IPS DF 4.7 (cell line): ENCODE data around the gene CLEC1B.
"Not testable (repeated sequence)": the region's sequence is repeated elsewhere in the genome, so short reads cannot be mapped to it uniquely, and the experiment has no call there.

Source experiments
- DNase-seq: peaks from one replicate; pipeline ENCODE4 v3.0.0-alpha.2; 2013; ENCODE audit warnings: low spot score; ENCODE audit errors: extremely low read depth

Gene CLEC1B

DNA sequence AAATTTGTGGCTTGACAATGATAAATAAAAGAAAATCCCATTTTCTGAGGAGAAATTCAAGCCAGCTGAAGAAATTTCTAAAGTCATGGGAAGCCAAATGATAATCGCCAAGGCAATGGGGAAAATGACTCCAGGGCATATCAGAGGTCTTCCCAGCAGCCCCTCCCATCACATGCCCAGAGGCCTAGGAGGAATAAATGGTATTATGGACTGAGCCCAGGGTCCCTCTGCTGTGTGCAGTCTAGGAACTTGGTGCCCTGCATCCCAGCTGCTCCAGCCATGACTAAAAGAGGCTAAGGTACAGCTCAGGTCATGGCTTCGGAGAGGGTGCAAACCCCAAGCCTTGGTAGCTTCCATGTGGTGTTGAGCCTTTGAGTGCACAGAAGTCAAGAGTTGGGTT, 23.3 kb downstream of the CLEC1B start:
- DNase-seq, result no peak

DNA sequence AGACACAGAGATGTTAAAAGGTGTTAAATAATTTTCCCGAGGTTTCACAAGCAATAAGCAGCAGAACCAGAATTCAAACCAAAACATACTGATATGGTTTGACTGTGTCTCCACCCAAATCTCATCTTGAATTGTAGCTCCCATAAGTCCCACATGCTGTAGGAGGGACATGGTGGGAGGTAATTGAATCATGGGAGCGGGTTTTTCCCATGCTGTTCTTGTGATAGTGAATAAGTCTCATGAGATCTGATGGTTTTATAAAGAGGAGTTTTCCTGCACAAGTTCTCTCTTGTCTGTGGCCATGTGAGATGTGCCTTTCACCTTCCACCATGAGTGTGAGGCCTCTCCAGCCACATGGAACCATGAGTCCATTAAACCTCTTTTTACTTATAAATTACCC, 24.2 kb downstream of the CLEC1B start:
- not testable (repeated sequence) for DNase-seq

DNA sequence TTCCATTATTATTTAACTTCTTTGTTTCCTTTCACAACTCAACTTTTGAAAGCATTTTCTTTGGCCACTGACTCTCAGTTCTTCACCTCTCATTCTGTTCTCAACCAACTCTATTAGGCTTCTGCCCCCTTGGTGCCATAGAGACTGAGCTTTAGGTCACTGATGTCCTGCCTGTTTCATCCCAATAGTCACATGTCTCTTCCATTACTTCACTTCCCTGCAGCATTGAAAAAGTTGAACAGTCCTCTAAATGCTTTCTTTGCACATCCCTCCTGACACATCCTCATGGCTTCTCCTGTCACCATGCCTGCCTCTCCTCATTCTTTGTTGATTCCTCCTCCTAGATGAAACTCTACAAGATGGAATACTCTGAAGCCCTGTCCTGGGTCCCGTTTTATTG, 25.0 kb downstream of the CLEC1B start:
- DNase-seq, result no peak

DNA sequence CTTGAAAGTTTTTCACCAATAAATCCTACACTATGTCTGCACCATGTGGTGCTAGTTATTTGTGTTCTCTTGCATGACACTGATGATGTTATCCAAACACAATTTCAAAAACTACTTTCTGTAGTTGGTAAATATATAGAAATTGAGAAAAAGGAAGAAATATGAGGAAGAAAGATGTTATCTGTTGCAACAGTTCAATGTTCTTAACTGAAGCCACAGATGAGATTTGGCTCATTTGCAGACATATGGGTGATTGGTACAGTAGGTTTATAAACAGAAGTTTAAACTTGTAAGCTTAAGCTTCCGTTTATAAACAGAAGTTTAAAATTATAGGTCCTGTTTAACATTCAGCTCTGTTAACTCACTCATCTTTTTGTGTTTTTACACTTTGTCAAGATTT, 27.7 kb downstream of the CLEC1B start, which contains the start of gene CLEC12A:
TSS of gene CLEC12A (plus strand) at position 229 of the 400 bp plus-strand sequence. CDS start 188 bp downstream, outside the sequence.
- DNase-seq, result no peak

DNA sequence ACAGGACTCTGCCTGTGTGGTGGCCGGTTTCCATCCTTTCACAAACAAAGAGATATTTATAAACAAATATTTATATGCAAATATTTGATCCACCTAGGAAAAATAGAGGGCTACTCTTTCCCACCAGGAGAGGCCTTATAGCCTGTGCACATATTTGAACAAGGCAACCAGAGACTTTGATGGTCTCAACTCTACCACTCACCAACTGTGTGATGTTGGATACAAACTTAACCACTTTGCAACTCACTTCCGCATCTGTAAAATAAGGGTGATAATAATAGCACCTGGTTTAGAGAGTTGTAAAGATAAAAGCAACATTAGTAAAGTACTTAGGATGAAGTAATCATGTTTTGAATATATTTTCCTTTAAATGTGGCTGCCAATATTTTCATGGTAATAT, 29.2 kb downstream of the CLEC1B start:
- DNase-seq, result no peak

DNA sequence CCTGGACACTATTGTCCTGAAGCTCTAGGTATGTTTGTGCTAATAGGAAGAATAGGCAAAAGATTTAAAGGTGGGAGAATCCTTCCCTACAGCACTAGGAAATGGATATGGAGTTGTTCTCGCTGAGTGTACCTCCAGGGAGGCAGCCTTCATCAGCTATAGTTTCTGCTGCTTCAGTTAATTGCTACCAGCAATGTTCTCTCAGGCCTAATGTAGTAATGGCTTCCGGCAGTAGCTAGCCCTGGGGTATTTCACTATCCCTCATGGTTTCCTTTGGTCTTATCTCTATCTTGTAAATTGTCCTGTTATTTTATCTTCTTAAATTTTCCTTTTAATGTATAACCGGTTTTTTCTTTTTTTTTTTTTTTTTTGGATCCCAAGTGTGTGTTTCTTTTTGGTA, 37.0 kb downstream of the CLEC1B start:
- DNase-seq, result no peak

DNA sequence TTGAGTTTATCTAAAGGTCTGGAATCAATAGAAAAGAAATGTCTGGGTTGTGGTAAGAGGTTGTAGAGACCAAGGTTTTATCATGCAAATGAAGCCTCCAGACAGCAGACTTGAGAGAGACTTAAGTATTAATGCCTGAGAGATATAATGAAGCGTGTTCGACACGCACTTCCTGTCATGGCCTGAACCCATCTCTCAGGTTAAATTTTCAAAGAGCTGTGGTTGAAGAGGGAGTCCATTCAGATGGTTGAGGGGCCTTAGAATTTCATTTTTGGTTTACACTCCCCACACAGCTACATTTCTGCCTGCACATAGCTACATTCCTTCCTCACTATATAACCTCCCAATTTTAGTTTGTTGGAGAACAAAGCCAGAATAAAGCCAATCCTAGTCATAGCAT, 37.8 kb downstream of the CLEC1B start:
- no peak for DNase-seq

DNA sequence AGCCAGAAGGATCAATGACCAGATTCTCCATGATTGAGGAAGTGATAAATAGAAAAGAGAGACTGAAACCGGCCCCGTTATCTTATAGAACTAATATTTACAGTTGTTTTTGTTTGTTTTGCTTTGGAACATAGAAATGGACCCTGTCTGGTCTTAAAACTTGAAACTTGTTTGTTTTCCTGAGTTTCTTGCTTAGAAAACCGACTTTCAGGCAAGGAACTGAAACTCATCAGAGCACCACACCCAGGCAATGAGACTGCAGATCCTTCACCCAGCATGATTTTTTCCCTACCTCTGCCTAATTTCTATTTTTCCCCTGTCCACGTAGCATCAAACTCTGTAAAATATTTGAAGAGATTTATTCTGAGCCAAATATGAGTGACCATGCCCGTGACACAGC, 38.3 kb downstream of the CLEC1B start:
- DNase-seq, result no peak

DNA sequence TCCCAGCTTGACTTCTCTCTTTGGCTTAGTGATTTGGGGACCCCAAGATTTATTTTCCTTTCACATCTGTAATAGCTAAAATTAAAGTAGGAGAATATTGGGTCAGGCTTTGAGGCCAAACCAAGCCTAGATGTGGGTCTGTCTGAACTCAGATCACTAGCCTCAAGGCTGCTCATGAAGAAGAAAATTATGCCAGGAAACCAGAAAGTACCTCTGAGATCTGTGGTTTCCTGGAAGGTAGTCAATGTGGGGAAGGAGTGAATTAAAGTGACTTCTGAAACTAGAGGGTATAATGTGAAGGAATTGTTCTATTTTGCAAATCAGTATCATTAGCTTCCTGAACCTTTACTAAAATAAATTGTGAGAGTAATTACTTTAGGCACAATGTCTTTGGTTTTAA, 41.1 kb downstream of the CLEC1B start:
- no peak for DNase-seq

DNA sequence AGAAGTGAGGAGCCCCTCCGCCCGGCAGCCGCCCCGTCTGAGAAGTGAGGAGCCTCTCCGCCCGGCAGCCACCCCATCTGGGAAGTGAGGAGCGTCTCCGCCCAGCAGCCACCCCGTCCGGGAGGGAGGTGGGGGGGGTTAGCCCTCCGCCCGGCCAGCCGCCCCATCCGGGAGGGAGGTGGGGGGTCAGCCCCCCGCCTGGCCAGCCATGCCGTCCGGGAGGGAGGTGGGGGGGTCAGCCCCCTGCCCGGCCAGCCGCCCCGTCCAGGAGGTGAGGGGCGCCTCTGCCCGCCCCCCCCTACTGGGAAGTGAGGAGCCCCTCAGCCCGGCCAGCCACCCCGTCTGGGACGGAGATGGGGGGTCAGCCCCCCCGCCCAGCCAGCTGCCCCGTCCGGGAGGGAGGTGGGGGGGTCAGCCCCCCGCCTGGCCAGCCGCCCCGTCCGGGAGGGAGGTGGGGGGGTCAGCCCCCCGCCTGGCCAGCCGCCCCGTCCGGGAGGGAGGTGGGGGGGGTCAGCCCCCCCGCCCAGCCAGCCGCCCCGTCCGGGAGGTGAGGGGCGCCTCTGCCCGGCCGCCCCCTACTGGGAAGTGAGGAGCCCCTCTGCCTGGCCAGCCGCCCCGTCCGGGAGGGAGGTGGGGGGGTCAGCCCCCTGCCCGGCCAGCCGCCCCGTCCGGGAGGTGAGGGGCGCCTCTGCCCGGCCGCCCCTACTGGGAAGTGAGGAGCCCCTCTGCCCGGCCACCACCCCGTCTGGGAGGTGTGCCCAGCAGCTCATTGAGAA, 45.8 kb downstream of the CLEC1B start:
- not testable (repeated sequence) for DNase-seq

DNA sequence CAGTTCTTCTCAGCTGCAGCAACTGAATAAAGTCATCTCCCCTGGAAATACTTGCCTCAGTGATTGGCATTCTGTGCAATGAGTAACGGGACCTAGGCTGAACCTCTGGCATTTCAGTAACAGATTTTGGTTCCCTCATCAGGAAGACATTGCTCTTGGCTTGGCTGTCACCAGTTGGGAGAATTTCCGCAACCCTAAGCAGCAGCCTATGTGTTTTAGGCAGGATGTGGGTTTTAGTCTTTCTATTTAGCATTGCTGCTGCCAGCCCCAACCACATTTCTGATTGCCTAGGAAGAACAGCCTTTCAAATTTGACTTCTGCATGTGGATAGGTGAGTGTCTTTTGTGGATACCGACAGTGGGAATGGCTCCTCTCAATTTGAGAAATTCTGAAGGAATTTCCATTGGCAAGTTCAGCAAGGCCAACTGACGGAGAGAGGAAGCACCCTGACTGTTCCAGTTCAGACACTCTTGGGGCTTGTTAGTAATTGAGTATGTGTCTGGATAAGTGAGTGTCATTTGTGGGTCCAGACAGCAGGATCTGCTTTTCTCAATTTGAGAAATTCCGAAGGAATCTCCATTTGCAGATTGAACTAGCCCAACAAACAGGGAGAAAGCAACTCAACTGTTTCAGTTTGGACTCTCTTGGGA, 47.8 kb downstream of the CLEC1B start:
- DNase-seq, result no peak

DNA sequence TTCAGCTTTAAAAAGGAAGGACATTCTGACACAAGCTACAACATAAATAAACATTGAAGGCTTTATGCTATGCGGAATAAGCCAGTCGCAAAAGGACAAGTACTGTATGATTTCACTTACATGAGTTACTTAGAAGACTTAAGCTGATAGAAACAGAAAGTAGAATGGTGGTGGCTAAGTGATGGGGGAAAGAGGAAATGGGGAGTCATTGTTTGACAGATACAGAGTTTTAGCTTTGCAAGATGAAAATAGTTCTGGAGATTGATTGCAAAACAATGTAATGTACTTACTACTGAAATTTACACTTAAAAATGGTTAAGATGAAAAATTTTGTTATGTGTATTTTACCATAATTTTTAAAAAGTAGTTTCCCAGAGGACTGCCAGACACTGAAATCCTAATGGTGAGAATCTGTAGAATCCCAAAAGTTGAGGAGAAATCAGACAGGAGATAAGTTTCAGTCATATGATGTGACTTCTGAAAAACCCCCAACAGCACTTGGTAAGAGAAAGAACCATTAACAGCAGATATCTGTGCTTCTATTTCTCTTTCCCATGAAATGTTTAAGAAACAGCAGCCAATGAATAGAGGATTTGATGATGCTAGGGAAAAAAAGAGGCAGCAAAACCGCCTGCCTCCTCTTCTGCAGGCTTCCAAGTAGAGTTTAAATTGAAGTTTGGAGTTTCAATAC, 50.2 kb downstream of the CLEC1B start:
- no peak for DNase-seq

DNA sequence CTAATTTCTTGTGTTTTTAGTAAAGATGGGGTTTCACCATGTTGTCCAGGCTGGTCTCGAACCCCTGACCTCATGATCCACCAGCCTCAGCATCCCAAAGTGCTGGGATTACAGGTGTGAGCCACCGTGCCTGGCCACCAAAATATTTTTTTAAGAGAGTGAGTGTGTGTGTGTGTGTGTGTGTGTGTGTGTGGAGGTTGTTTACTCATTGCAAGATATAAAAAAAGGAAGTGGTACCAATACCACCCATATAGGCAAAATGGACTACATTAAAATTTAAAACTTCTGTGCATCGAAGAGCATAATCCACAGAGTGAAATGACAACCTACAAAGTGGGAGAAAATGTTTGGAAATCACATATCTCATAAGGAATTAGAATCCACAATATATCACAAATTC, 51.2 kb downstream of the CLEC1B start:
- no peak for DNase-seq

DNA sequence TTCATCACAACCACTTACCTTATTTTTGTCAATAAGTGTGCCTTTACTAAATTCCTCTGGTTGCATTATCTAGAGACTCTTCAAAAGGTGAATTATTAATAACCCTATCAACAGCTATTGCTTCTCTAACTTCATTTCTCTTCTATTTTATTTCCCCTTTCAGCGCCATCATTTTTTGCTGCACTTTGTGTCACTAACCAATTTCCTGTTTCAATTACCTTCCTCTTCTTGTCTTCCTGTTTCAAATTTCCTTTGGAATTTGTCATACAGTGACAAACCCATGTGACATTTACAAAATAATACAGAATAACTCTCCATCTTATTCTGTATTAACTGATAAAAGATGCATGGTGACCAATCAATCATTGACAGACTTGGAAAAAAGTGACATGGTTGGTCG, 54.5 kb downstream of the CLEC1B start:
- DNase-seq, result no peak

DNA sequence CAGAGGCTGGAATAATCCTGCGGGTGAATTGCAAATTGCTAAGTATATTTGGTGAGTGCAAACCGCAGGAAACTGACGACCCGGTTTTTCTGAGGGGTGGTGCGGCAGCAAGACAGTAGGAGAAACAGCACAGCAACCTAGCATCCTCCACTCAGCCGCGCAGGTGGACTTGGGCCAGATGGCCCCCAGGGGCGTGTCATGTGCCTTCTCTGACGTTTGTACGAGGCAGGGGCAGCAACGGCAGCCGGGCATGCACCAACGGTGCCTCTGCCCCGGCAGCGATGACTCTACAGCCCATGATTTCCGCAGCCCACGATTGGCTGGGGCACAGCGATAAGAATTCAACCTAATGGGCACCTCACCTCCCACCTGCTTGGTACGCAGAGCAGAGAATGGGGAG, 55.7 kb downstream of the CLEC1B start:
- no peak for DNase-seq
